CD14-positive monocyte (primary cell): Measurements from ENCODE around the gene VSX1. TPM values are rescaled to one million over a fixed set of nuclear protein-coding genes. Genes with fewer than 3 reads are reported as not detected.

ENCODE experiments used
- DNase-seq, 3 donors: peaks; one replicate each; pipeline ENCODE4 v3.0.0-alpha.2; 2011 to 2022
- H2AFZ ChIP-seq: 2 replicates; pipeline ENCODE4 v1.6.0; 2012; ENCODE audit warnings: mild to moderate bottlenecking, low read depth, low read length, inconsistent platforms; ENCODE audit not compliant: insufficient read depth, poor library complexity, severe bottlenecking
- H3K27ac ChIP-seq, 2 donors: 1 replicate in 1 of 2; 2 replicates in 1 of 2; pipeline ENCODE4 v1.5.1; 2012 to 2013; ENCODE audit warnings: low read length in 2 of 2, control low read depth in 1 of 2, inconsistent platforms in 1 of 2, low read depth in 1 of 2, mild to moderate bottlenecking in 1 of 2
- H3K27me3 ChIP-seq, 2 donors: one replicate each; pipeline versions ENCODE4 v1.6.0 to v1.6.1; 2011 to 2013; ENCODE audit warnings: low read length in 2 of 2; ENCODE audit not compliant: control insufficient read depth in 2 of 2, insufficient read depth in 2 of 2
- H3K36me3 ChIP-seq, 2 donors: replicated peaks in 1 of 2; 1 replicate in 1 of 2; 2 replicates in 1 of 2; pipeline versions ENCODE4 v1.5.1 to v1.6.1; 2012 to 2013; ENCODE audit warnings: low read length in 2 of 2, control low read depth in 1 of 2, inconsistent platforms in 1 of 2, mild to moderate bottlenecking in 1 of 2; ENCODE audit not compliant: insufficient read depth in 2 of 2, control insufficient read depth in 1 of 2
- H3K4me1 ChIP-seq, 2 donors: 1 replicate in 1 of 2; 2 replicates in 1 of 2; pipeline versions ENCODE4 v1.5.1 to v1.6.1; 2012 to 2013; ENCODE audit warnings: low read length in 2 of 2, control low read depth in 1 of 2, inconsistent platforms in 1 of 2, mild to moderate bottlenecking in 1 of 2, moderate library complexity in 1 of 2; ENCODE audit not compliant: insufficient read depth in 2 of 2, control insufficient read depth in 1 of 2
- H3K4me2 ChIP-seq: replicated peaks from 2 replicates; pipeline ENCODE3; 2012; ENCODE audit warnings: low read length, moderate library complexity, mild to moderate bottlenecking; ENCODE audit not compliant: poor library complexity, severe bottlenecking; ENCODE audit errors: extremely low read depth
- H3K4me3 ChIP-seq, 3 experiments: fragments of 200-600 bp in 1 of 3; sonication (generic) in 1 of 3; replicated peaks in 1 of 3; 1 replicate in 2 of 3; 2 replicates in 1 of 3; pipeline ENCODE4 v1.5.1; 2011 to 2013; ENCODE audit warnings: low read length in 3 of 3, mild to moderate bottlenecking in 3 of 3, control low read depth in 2 of 3, low read depth in 2 of 3, inconsistent platforms in 1 of 3, moderate library complexity in 1 of 3
- H3K79me2 ChIP-seq: 2 replicates; pipeline ENCODE4 v1.6.0; 2012; ENCODE audit warnings: mild to moderate bottlenecking, control low read depth, inconsistent platforms, low read length, moderate library complexity; ENCODE audit not compliant: insufficient read depth
- H3K9ac ChIP-seq: 2 replicates; pipeline ENCODE4 v1.6.0; 2017; ENCODE audit warnings: low read length, mild to moderate bottlenecking; ENCODE audit not compliant: insufficient read depth, poor library complexity, severe bottlenecking
- H3K9me3 ChIP-seq, 2 donors: replicated peaks in 1 of 2; 1 replicate in 1 of 2; 2 replicates in 1 of 2; pipeline versions ENCODE4 v1.5.1 to v1.6.1; 2012 to 2013; ENCODE audit warnings: low read length in 2 of 2, control low read depth in 1 of 2; ENCODE audit not compliant: control insufficient read depth in 1 of 2, insufficient read depth in 1 of 2
- H4K20me1 ChIP-seq: 2 replicates; pipeline ENCODE4 v1.6.0; 2012; ENCODE audit warnings: mild to moderate bottlenecking, low read length, control low read depth, moderate library complexity; ENCODE audit not compliant: insufficient read depth
- H3K27ac Mint-ChIP-seq, 7 donors: one replicate each; pipeline ENCODE4 v1.8.0; 2020; ENCODE audit warnings: mild to moderate bottlenecking in 7 of 7, mixed read lengths in 7 of 7, moderate library complexity in 6 of 7, inconsistent platforms in 2 of 7
- H3K27me3 Mint-ChIP-seq, 3 donors: one replicate each; pipeline ENCODE4 v1.8.0; 2021 to 2022; ENCODE audit warnings: low read depth in 3 of 3, mild to moderate bottlenecking in 3 of 3, mixed read lengths in 3 of 3, moderate library complexity in 3 of 3, inconsistent platforms in 1 of 3
- H3K36me3 Mint-ChIP-seq, 2 donors: one replicate each; pipeline ENCODE4 v1.8.0; 2020; ENCODE audit warnings: mixed read lengths in 2 of 2, inconsistent platforms in 1 of 2, mild to moderate bottlenecking in 1 of 2
- H3K4me1 Mint-ChIP-seq: one replicate; pipeline ENCODE4 v1.8.0; 2020; ENCODE audit warnings: mild to moderate bottlenecking, mixed read lengths
- H3K4me3 Mint-ChIP-seq, 2 donors: one replicate each; pipeline ENCODE4 v1.8.0; 2020; ENCODE audit warnings: mild to moderate bottlenecking in 2 of 2, mixed read lengths in 2 of 2, moderate library complexity in 1 of 2
- H3K9me3 Mint-ChIP-seq, 7 donors: one replicate each; pipeline ENCODE4 v1.8.0; 2020 to 2022; ENCODE audit warnings: mixed read lengths in 7 of 7, mild to moderate bottlenecking in 6 of 7, moderate library complexity in 6 of 7, inconsistent platforms in 2 of 7
- WGBS: methylation state at CpG from one replicate; pipeline ENCODE4 v1.1.5; 2013; ENCODE audit warnings: missing lambda C conversion rate; ENCODE audit not compliant: insufficient coverage; 5-methylcytosine and 5-hydroxymethylcytosine counted together
- intact Hi-C, 2 donors: fragments of 100-400 bp; cut with micrococcal nuclease; formaldehyde crosslinking; loops; one replicate each; pipeline versions ENCODE4 v1.15.0 to v1.15.1; 2023
- polyA plus RNA-seq, 3 donors: library from polyadenylated mRNA; depleted of rRNA in 1 of 3; unstranded in 2 of 3; stranded (reverse) in 1 of 3; fragments of 300-500 nt in 2 of 3; fragments of >200 nt in 1 of 3; fragmentation: Illumina TruSeq in 2 of 3; gene quantifications; 1 replicate in 2 of 3; 2 replicates in 1 of 3; pipeline ENCODE4 v1.2.3, GENCODE V29; 2012 to 2021
- TF ChIP-seq, protein P1 (sequence below): fragments of 200-600 bp; IDR thresholded peaks from one replicate; pipeline ENCODE4 v1.8.0; 2022; ENCODE audit warnings: antibody characterized with exemption, mild to moderate bottlenecking

The VSX1 gene
- polyA plus RNA-seq, 3 donors: not detected

DNA sequence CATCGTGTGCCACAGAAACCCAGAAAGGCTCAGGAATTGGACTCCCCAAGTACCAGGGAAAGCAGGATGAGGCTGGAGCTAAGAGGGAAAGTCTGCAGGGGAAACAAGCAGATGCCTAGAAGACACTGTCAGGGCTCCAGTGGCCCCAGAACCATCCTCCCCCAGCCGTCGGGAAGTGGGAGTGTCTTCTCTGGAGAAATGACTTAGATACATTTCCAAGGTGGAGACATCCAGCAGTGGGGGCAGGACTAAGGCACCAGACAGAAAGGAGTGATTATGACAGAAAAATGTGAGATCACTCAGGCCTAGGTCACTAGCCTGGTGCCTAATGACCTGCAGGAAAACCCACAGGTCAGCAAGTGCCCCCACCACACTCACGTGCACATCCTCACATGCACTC is 36.0 kb upstream of the VSX1 start:
- no peak overlapping the region for H3K27ac Mint-ChIP-seq
- intact Hi-C loops: no loop called here
- Histone ChIP-seq H3K4me3 (no peak overlapping the region), H4K20me1 (no peaks in the 10 kb centered on the region), H3K4me2 (no peak overlapping the region), H3K9me3 (no peaks in the 10 kb centered on the region), H3K27me3 (peaks cover 0 to 2% of the 10 kb centered on the region in 2 donors), H3K36me3 (no peaks in the 10 kb centered on the region), H3K79me2 (no peaks in the 10 kb centered on the region), H3K4me1 (no peaks in the 10 kb centered on the region), H2AFZ (no peak overlapping the region), H3K9ac (no peak overlapping the region), H3K27ac (no peak overlapping the region)
- H3K36me3 Mint-ChIP-seq: no peaks in the 10 kb centered on the region
- TF ChIP-seq, protein P1, sequence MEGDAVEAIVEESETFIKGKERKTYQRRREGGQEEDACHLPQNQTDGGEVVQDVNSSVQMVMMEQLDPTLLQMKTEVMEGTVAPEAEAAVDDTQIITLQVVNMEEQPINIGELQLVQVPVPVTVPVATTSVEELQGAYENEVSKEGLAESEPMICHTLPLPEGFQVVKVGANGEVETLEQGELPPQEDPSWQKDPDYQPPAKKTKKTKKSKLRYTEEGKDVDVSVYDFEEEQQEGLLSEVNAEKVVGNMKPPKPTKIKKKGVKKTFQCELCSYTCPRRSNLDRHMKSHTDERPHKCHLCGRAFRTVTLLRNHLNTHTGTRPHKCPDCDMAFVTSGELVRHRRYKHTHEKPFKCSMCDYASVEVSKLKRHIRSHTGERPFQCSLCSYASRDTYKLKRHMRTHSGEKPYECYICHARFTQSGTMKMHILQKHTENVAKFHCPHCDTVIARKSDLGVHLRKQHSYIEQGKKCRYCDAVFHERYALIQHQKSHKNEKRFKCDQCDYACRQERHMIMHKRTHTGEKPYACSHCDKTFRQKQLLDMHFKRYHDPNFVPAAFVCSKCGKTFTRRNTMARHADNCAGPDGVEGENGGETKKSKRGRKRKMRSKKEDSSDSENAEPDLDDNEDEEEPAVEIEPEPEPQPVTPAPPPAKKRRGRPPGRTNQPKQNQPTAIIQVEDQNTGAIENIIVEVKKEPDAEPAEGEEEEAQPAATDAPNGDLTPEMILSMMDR: no peak
- H3K4me3 Mint-ChIP-seq: no peak overlapping the region
- 90% methylated on average over 2 of the region's 4 CpGs for WGBS
- H3K4me1 Mint-ChIP-seq: no peaks in the 10 kb centered on the region
- DNase-seq: no peak
- H3K27me3 Mint-ChIP-seq: peaks cover 7 to 18% (median 13%) of the 10 kb centered on the region in 3 donors
- H3K9me3 Mint-ChIP-seq: peaks cover 0 to 2% (median 0%) of the 10 kb centered on the region in 7 donors

DNA sequence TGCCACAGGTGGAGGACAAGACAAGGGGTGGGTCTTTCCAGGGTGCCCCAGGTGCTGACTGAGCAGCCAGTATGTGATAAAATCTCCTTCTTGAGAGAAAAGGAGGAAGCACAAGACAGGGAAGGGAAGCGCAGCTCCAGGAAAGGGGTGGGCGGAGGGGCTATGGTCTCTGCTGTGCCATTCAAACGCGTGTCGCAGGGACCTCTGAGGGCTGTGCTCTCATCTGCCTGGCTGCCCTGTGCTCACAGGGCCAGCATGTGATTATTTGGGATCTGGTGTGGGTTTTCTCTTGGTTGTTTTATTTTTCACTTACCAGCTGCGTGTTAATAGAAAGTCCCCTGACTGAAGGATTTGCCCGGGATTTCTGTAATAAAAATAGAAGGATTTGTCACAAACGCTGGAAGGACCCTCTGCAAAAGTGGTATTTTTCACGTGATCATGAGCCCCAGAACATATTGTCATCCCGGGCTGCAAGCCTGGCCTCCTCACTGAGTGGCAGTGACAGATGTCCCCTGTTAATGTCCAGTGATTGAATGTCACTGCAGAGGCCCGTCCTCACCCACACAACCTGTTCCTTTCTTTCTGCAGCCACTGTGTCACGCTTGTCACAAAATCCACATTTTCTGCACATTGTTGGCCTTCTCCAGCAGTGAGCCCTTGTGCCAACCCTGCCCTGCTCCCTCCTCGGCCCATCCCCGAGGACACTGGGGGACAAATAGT is 35.0 kb upstream of the VSX1 start:
- no peaks in the 10 kb centered on the region for H3K36me3 ChIP-seq
- H3K27me3 ChIP-seq: peaks cover 0 to 2% of the 10 kb centered on the region in 2 donors
- intact Hi-C loops: no loop called here
- Mint-ChIP-seq H3K4me1 (no peaks in the 10 kb centered on the region), H3K27ac (peak overlapping the region in 1 of 7 donors; percentile 19), H3K4me3 (no peak overlapping the region), H3K36me3 (no peaks in the 10 kb centered on the region), H3K27me3 (peaks cover 4 to 13% (median 12%) of the 10 kb centered on the region in 3 donors), H3K9me3 (peaks cover 0 to 2% (median 0%) of the 10 kb centered on the region in 7 donors)
- H3K4me1 ChIP-seq: no peaks in the 10 kb centered on the region
- H3K27ac ChIP-seq: no peak overlapping the region
- no peak overlapping the region for H3K4me2 ChIP-seq
- no peaks in the 10 kb centered on the region for H4K20me1 ChIP-seq
- WGBS: 46% methylated on average over 12 of the region's 14 CpGs
- H3K9me3 ChIP-seq: no peaks in the 10 kb centered on the region
- H3K9ac ChIP-seq: no peak overlapping the region
- DNase-seq: no peak
- no peak overlapping the region for H3K4me3 ChIP-seq
- no peaks in the 10 kb centered on the region for H3K79me2 ChIP-seq
- no peak overlapping the region for H2AFZ ChIP-seq
- TF ChIP-seq, protein P1: no peak
